SU-DHL-6 (cell line): ENCODE measurements around the gene F12.

Source experiments
- CTCF ChIP-seq: fragments of 200-600 bp; sonication (generic); IDR thresholded peaks from one replicate; pipeline ENCODE4 v1.5.1; 2017; ENCODE audit warnings: antibody characterized with exemption, mild to moderate bottlenecking, low read length, moderate library complexity; ENCODE audit not compliant: insufficient read depth, poor library complexity, severe bottlenecking
- EZH2phosphoT487 ChIP-seq: fragments of 200-600 bp; sonication (generic), shearing (Covaris generic); conservative IDR thresholded peaks from 2 replicates; pipeline ENCODE4 v1.6.1; 2018; ENCODE audit warnings: mild to moderate bottlenecking, antibody characterized with exemption, low read length, moderate library complexity, mixed read lengths

GRCh38 chr5:177435847-177436536 lies 26.6 kb upstream of the F12 start:
- TF ChIP-seq CTCF (no peak), EZH2phosphoT487 (no peak)
